Tibial nerve (tissue), 4 donors: ENCODE results near the gene FAM200B. TPM values are rescaled to one million over a fixed set of nuclear protein-coding genes. Genes with fewer than 3 reads are reported as not detected.

ENCODE experiments used
- DNase-seq, 2 donors: peaks; one replicate each; pipeline ENCODE4 v3.0.0-alpha.2; 2019; ENCODE audit warnings: low spot score in 2 of 2
- H3K27ac ChIP-seq, 4 donors: fragments of 200-600 bp; sonication (generic) in 3 of 4; one replicate each; pipeline ENCODE4 v1.5.1; 2017 to 2019; ENCODE audit warnings: mild to moderate bottlenecking in 1 of 4
- H3K27me3 ChIP-seq, 2 donors: fragments of 200-600 bp; sonication (generic) in 1 of 2; one replicate each; pipeline versions ENCODE4 v1.5.1 to v1.6.0; 2017 to 2019
- H3K36me3 ChIP-seq, 3 donors: fragments of 200-600 bp; sonication (generic); one replicate each; pipeline ENCODE4 v1.5.1; 2018 to 2019
- H3K4me1 ChIP-seq, 4 donors: fragments of 200-600 bp; sonication (generic) in 3 of 4; one replicate each; pipeline ENCODE4 v1.5.1; 2017 to 2019
- H3K4me3 ChIP-seq, 4 donors: fragments of 200-600 bp; sonication (generic) in 3 of 4; one replicate each; pipeline ENCODE4 v1.5.1; 2017 to 2019; ENCODE audit warnings: mild to moderate bottlenecking in 1 of 4, moderate library complexity in 1 of 4
- H3K9me3 ChIP-seq, 4 donors: fragments of 200-600 bp; sonication (generic) in 3 of 4; one replicate each; pipeline ENCODE4 v1.5.1; 2017 to 2019
- CTCF ChIP-seq, 5 experiments: fragments of 200-600 bp in 3 of 5; fragments of 450-650 bp in 2 of 5; sonication (generic) in 3 of 5; IDR thresholded peaks; one replicate each; pipeline ENCODE4 v1.5.1; 2016 to 2019; ENCODE audit warnings: antibody characterized with exemption in 5 of 5, mild to moderate bottlenecking in 3 of 5, moderate library complexity in 2 of 5
- EP300 ChIP-seq, 2 donors: sonication (generic); formaldehyde crosslinking; IDR thresholded peaks; one replicate each; pipeline ENCODE4 v1.6.1; 2017; ENCODE audit warnings: antibody characterized with exemption in 2 of 2, mild to moderate bottlenecking in 1 of 2
- POLR2A ChIP-seq, 2 donors: fragments of 450-650 bp; IDR thresholded peaks; one replicate each; pipeline ENCODE4 v1.6.1; 2017; ENCODE audit warnings: antibody characterized with exemption in 2 of 2, mild to moderate bottlenecking in 2 of 2, moderate library complexity in 2 of 2
- WGBS, 2 donors: methylation state at CpG; one replicate each; pipeline ENCODE4 v1.1.5; 2018; 5-methylcytosine and 5-hydroxymethylcytosine counted together
- total RNA-seq, 4 donors: library from RNA; depleted of rRNA; stranded (reverse); fragments of >200 nt; gene quantifications; one replicate each; pipeline ENCODE4 v1.1.0, GENCODE V29; 2016

The FAM200B gene
- total RNA-seq, 4 donors from 2014 or later: 29.4 to 68.8 (median 56.0) TPM

- Histone ChIP-seq H3K4me3 (no peak overlapping the region), H3K4me1 (peaks cover 0 to 8% (median 2%) of the 10 kb centered on the region in 4 donors), H3K27me3 (no peaks in the 10 kb centered on the region), H3K9me3 (no peaks in the 10 kb centered on the region), H3K27ac (no peak overlapping the region), H3K36me3 (peaks cover 0 to 20% (median 0%) of the 10 kb centered on the region in 3 donors)
- WGBS, 2 donors: 88 to 91% methylated on average over 1 of the region's 1 CpG
- no peak for TF ChIP-seq EP300 (IDR thresholded peaks at IDR 0.05)
- TF ChIP-seq POLR2A (IDR thresholded peaks at IDR 0.05): no peak
- no peak for TF ChIP-seq CTCF (IDR thresholded peaks at IDR 0.05)
- no peak for DNase-seq
Observed at GRCh38 chr4:15714141-15714540, 32.5 kb downstream of the FAM200B start.

- 59 to 61% methylated on average over 8 of the region's 8 CpGs for WGBS, 2 donors
- Histone ChIP-seq H3K4me1 (peaks cover 0 to 8% (median 2%) of the 10 kb centered on the region in 4 donors), H3K27ac (no peak overlapping the region)
Observed at GRCh38 chr4:15714646-15715435, 33.2 kb downstream of the FAM200B start.

GRCh38 chr4:15716115-15716514 lies 34.5 kb downstream of the FAM200B start:
- peaks cover 0 to 8% (median 2%) of the 10 kb centered on the region in 4 donors for H3K4me1 ChIP-seq
- no peak for DNase-seq
- H3K27ac ChIP-seq: no peak overlapping the region
- H3K36me3 ChIP-seq: peaks cover 0 to 36% (median 0%) of the 10 kb centered on the region in 3 donors
- H3K9me3 ChIP-seq: no peaks in the 10 kb centered on the region
- TF ChIP-seq CTCF (IDR thresholded peaks at IDR 0.05) (no peak), EP300 (IDR thresholded peaks at IDR 0.05) (no peak), POLR2A (IDR thresholded peaks at IDR 0.05) (no peak)
- 49 to 61% methylated on average over 3 of the region's 3 CpGs for WGBS, 2 donors
- no peak overlapping the region for H3K4me3 ChIP-seq
- no peaks in the 10 kb centered on the region for H3K27me3 ChIP-seq

More at GRCh38 chr4:15714646-15715435, 33.2 kb downstream of the FAM200B start:
- no peak overlapping the region for H3K4me3 ChIP-seq
- no peak for DNase-seq
- TF ChIP-seq POLR2A (IDR thresholded peaks at IDR 0.05) (no peak), EP300 (IDR thresholded peaks at IDR 0.05) (no peak), CTCF (IDR thresholded peaks at IDR 0.05) (no peak)
- H3K36me3 ChIP-seq: peaks cover 0 to 27% (median 0%) of the 10 kb centered on the region in 3 donors
- no peaks in the 10 kb centered on the region for H3K9me3 ChIP-seq
- no peaks in the 10 kb centered on the region for H3K27me3 ChIP-seq

- H3K27ac ChIP-seq: peak overlapping the region in 1 of 4 donors; percentile 49
- H3K27me3 ChIP-seq: no peaks in the 10 kb centered on the region
- no peaks in the 10 kb centered on the region for H3K9me3 ChIP-seq
- no peak overlapping the region for H3K4me3 ChIP-seq
- 33 to 37% methylated on average over 6 of the region's 6 CpGs for WGBS, 2 donors
- TF ChIP-seq EP300 (IDR thresholded peaks at IDR 0.05) (no peak), CTCF (IDR thresholded peaks at IDR 0.05) (no peak), POLR2A (IDR thresholded peaks at IDR 0.05) (no peak)
- DNase-seq: no peak
- peaks cover 0 to 8% (median 2%) of the 10 kb centered on the region in 4 donors for H3K4me1 ChIP-seq
- H3K36me3 ChIP-seq: peaks cover 0 to 41% (median 0%) of the 10 kb centered on the region in 3 donors
Observed at GRCh38 chr4:15717086-15717485, 35.5 kb downstream of the FAM200B start.
